AG04449 (cell line): ENCODE results near the gene JDP2.

ENCODE experiments used
- CTCF ChIA-PET: fragments of 350-600 bp; formaldehyde crosslinking; extraction: SDS; loops from one replicate; lab custom pipeline; 2021; ENCODE audit warnings: antibody characterized with exemption; lab: Yijun Ruan, JAX
- POLR2A ChIA-PET: fragments of 400-600, 350-600 bp; formaldehyde crosslinking; extraction: SDS; loops from one replicate; lab custom pipeline; 2020; ENCODE audit warnings: antibody characterized with exemption, inconsistent platforms; lab: Yijun Ruan, JAX
- DNase-seq: peaks from one replicate; pipeline ENCODE4 v3.0.0-alpha.2; 2010; ENCODE audit warnings: low read depth, low spot score
- H3K4me3 ChIP-seq: 2 replicates; pipeline ENCODE4 v1.5.1; 2011; ENCODE audit warnings: low read depth, mild to moderate bottlenecking, control low read depth, low read length
- CTCF ChIP-seq: IDR thresholded peaks from one replicate; pipeline ENCODE4 v1.5.1; 2011; ENCODE audit warnings: mild to moderate bottlenecking, moderate library complexity, low read length, control low read depth, inconsistent platforms; ENCODE audit not compliant: insufficient read depth; ENCODE audit errors: missing control alignments

The JDP2 gene

GRCh38 chr14:75418850-75419768, 8.7 kb upstream of the JDP2 start:
- ChIA-PET POLR2A (no interaction called here), CTCF (no interaction called here)
- no peak for TF ChIP-seq CTCF
- H3K4me3 ChIP-seq = no peak overlapping the region
- no peak for DNase-seq

- H3K4me3 ChIP-seq = no peak overlapping the region
- no peak for TF ChIP-seq CTCF
- no peak for DNase-seq
- CTCF ChIA-PET = interaction anchor here (1.2 kb wide), 1 partner anchor 67 kb away, joined by 3 read pairs; no protein-coding TSS in a partner anchor
- POLR2A ChIA-PET = no interaction called here
These were observed 5.7 kb upstream of the JDP2 start for GRCh38 chr14:75422169-75422568.

GRCh38 chr14:75424496-75424895, 3.3 kb upstream of the JDP2 start:
- DNase-seq = no peak
- no peak overlapping the region for H3K4me3 ChIP-seq
- no peak for TF ChIP-seq CTCF
- ChIA-PET POLR2A (no interaction called here), CTCF (interaction anchor here (0.8 to 1.1 kb wide), 3 partner anchors 9 to 64 kb away, joined by 3 read pairs; no protein-coding TSS in a partner anchor)

GRCh38 chr14:75425446-75425845, 2.4 kb upstream of the JDP2 start:
- POLR2A ChIA-PET = no interaction called here
- no peak for TF ChIP-seq CTCF
- H3K4me3 ChIP-seq = no peak overlapping the region
- CTCF ChIA-PET = interaction anchor here (1.1 kb wide), 1 partner anchor 10 kb away, joined by 3 read pairs; no protein-coding TSS in a partner anchor
- DNase-seq = no peak

- DNase-seq = no peak
- no peak for TF ChIP-seq CTCF
- peak overlapping the region; percentile 77; the same call in 1 of the 2 replicates for H3K4me3 ChIP-seq
- CTCF ChIA-PET = no interaction called here
- POLR2A ChIA-PET = no interaction called here
These were observed 1.3 kb upstream of the JDP2 start for GRCh38 chr14:75426332-75427125.

GRCh38 chr14:75427126-75427481, 718 bp upstream of the JDP2 start:
- peak overlapping the region; percentile 77 for H3K4me3 ChIP-seq
- ChIA-PET POLR2A (interaction anchor here (0.8 to 1.6 kb wide), 3 partner anchors 10 to 26 kb away, joined by 4 to 8 read pairs (median 4); no protein-coding TSS in a partner anchor), CTCF (no interaction called here)
- TF ChIP-seq CTCF = no peak
- no peak for DNase-seq
